ENCODE results near the gene AAMP. TPM values are rescaled to one million over a fixed set of nuclear protein-coding genes. Genes with fewer than 3 reads are reported as not detected.

The AAMP gene
- total and polyA plus RNA-seq, 3 experiments from 2014 or later = 86.1 to 95.2 (median 94.8) TPM

GRCh38 chr2:218216674-218217359, 53.1 kb downstream of the AAMP start, which contains the start of gene ARPC2:
Gene ARPC2, plus strand, starts transcription at chr2:218217189. Its CDS starts 282 bp downstream, at chr2:218217471.
- no peaks in the 10 kb centered on the region for H3K9me3 ChIP-seq (ENCODE audit: low read length)
- H3K36me3 ChIP-seq (ENCODE audit: insufficient read depth, low read length) = peaks cover 12% of the 10 kb centered on the region
- Mint-ChIP-seq H3K27me3 (peaks cover 0 to 1% of the 10 kb centered on the region in 2 donors), H3K9me3 (peaks cover 0 to 3% (median 0%) of the 10 kb centered on the region in 5 donors), H3K4me1 (peaks cover 36 to 43% (median 39%) of the 10 kb centered on the region in 3 donors), H3K27ac (peak within 1 kb of the TSS; percentile 91 to 100 (median 98)), H3K36me3 (peaks cover 0 to 45% (median 16%) of the 10 kb centered on the region in 3 donors), H3K4me3 (peak within 1 kb of the TSS; percentile 85 to 97 (median 93))
- ChIA-PET CTCF (interaction anchor here (1.0 to 2.2 kb wide), 10 partner anchors 10 to 179 kb away, joined by 3 to 13 read pairs (median 5); partner anchors contain the start of genes AAMP, CATIP and PNKD), POLR2A (interaction anchor here (0.8 to 1.9 kb wide), 9 partner anchors 9 to 1037 kb away, joined by 3 to 8 read pairs (median 4); partner anchors contain the start of genes AAMP, CATIP, PNKD and TUBA4A)
- peak within 1 kb of the TSS; percentile 87 for H3K4me3 ChIP-seq (ENCODE audit: low read length)
- H3K27me3 ChIP-seq (ENCODE audit: insufficient read depth, low read length, poor library complexity, severe bottlenecking) = no peaks in the 10 kb centered on the region
- H3K4me1 ChIP-seq (ENCODE audit: insufficient read depth, low read length) = peaks cover 34% of the 10 kb centered on the region
- H3K27ac ChIP-seq (ENCODE audit: low read depth, low read length) = peak within 1 kb of the TSS; percentile 92
- DNase-seq = peak; percentile 93 to 97 (median 96)

- Mint-ChIP-seq H3K27me3 (peaks cover 0 to 4% of the 10 kb centered on the region in 2 donors), H3K36me3 (peaks cover 0 to 40% (median 10%) of the 10 kb centered on the region in 3 donors), H3K9me3 (peaks cover 0 to 3% (median 0%) of the 10 kb centered on the region in 5 donors), H3K27ac (peak overlapping the region; percentile 91 to 100 (median 98)), H3K4me1 (peaks cover 31 to 38% (median 34%) of the 10 kb centered on the region in 3 donors), H3K4me3 (peak overlapping the region; percentile 85 to 97 (median 93))
- Histone ChIP-seq H3K4me1 (ENCODE audit: insufficient read depth, low read length) (peaks cover 29% of the 10 kb centered on the region), H3K4me3 (ENCODE audit: low read length) (peak overlapping the region; percentile 77), H3K36me3 (ENCODE audit: insufficient read depth, low read length) (peaks cover 7% of the 10 kb centered on the region), H3K27me3 (ENCODE audit: insufficient read depth, low read length, poor library complexity, severe bottlenecking) (no peaks in the 10 kb centered on the region), H3K9me3 (ENCODE audit: low read length) (no peaks in the 10 kb centered on the region), H3K27ac (ENCODE audit: low read depth, low read length) (peak overlapping the region; percentile 87)
- no peak for DNase-seq
- ChIA-PET POLR2A (interaction anchor here (0.8 to 1.3 kb wide), 8 partner anchors 9 to 1038 kb away, joined by 3 to 8 read pairs (median 4); partner anchors contain the start of genes AAMP, CATIP, PNKD and TUBA4A), CTCF (interaction anchor here (1.0 to 2.2 kb wide), 11 partner anchors 8 to 180 kb away, joined by 3 to 13 read pairs (median 5); partner anchors contain the start of genes AAMP, CATIP and PNKD)
Observed at GRCh38 chr2:218216336-218216673, 53.6 kb downstream of the AAMP start.

Other genes starting within 250 kb of the AAMP start
- not detected for gene RUFY4, start 200.9 kb downstream of the AAMP start, total RNA-seq
- not detected for gene RUFY4, start 200.9 kb downstream of the AAMP start, polyA plus RNA-seq
- gene CXCR2, start 144.1 kb downstream of the AAMP start, total RNA-seq = not detected
- 0.85 TPM for gene CXCR2, start 144.1 kb downstream of the AAMP start, polyA plus RNA-seq
- not detected for gene CXCR1, start 103.2 kb downstream of the AAMP start, total RNA-seq
- gene CXCR1, start 103.2 kb downstream of the AAMP start, polyA plus RNA-seq = 1.1 TPM
- 100 to 1,000 TPM; 575 to 600 TPM for gene ARPC2, start 52.9 kb downstream of the AAMP start, total RNA-seq
- 970 TPM for gene ARPC2, start 52.9 kb downstream of the AAMP start, polyA plus RNA-seq
- under 1 TPM; 0.51 to 0.72 TPM for gene GPBAR1, start 9.1 kb downstream of the AAMP start, total RNA-seq
- gene GPBAR1, start 9.1 kb downstream of the AAMP start, polyA plus RNA-seq = not detected
- 10 to 100 TPM; 26.8 to 31.6 TPM for gene PNKD, start 382 bp upstream of the AAMP start, total RNA-seq
- 111 TPM for gene PNKD, start 382 bp upstream of the AAMP start, polyA plus RNA-seq
- gene TMBIM1, start 22.4 kb upstream of the AAMP start, total RNA-seq = 10 to 100 TPM; 82.3 to 92.3 TPM
- gene TMBIM1, start 22.4 kb upstream of the AAMP start, polyA plus RNA-seq = 149 TPM
- gene CATIP, start 86.7 kb upstream of the AAMP start, total RNA-seq = not detected
- not detected for gene CATIP, start 86.7 kb upstream of the AAMP start, polyA plus RNA-seq
- gene SLC11A1, start 112.1 kb upstream of the AAMP start, total RNA-seq = 1 to 10 TPM; 1.1 to 2.1 TPM
- gene SLC11A1, start 112.1 kb upstream of the AAMP start, polyA plus RNA-seq = 0.32 TPM
- gene CTDSP1, start 129.7 kb upstream of the AAMP start, total RNA-seq = 100 to 1,000 TPM; 104 to 113 TPM
- gene CTDSP1, start 129.7 kb upstream of the AAMP start, polyA plus RNA-seq = 32.2 TPM
- not detected for gene VIL1, start 149.0 kb upstream of the AAMP start, total RNA-seq
- gene VIL1, start 149.0 kb upstream of the AAMP start, polyA plus RNA-seq = not detected